Transverse colon (tissue), 4 donors: ENCODE results near the gene AKR1B15. TPM values are rescaled to one million over a fixed set of nuclear protein-coding genes. Genes with fewer than 3 reads are reported as not detected.

Experiments used
- DNase-seq: peaks from one replicate; pipeline ENCODE4 v3.0.0-alpha.2; 2019
- H3K27ac ChIP-seq, 4 donors: fragments of 200-600 bp; sonication (generic); 2 replicates each; pipeline ENCODE4 v1.5.1; 2016 to 2018; ENCODE audit warnings: inconsistent platforms in 4 of 4
- H3K27me3 ChIP-seq: fragments of 200-600 bp; sonication (generic); 2 replicates; pipeline ENCODE4 v1.5.1; 2017; ENCODE audit warnings: inconsistent platforms
- H3K36me3 ChIP-seq, 4 donors: fragments of 200-600 bp; sonication (generic); 2 replicates each; pipeline ENCODE4 v1.5.1; 2017 to 2019; ENCODE audit warnings: inconsistent platforms in 4 of 4
- H3K4me1 ChIP-seq, 4 donors: fragments of 200-600 bp; sonication (generic); 2 replicates each; pipeline ENCODE4 v1.5.1; 2017 to 2020; ENCODE audit warnings: inconsistent platforms in 4 of 4
- H3K4me3 ChIP-seq, 4 donors: fragments of 200-600 bp; sonication (generic); 1 replicate in 1 of 4; 2 replicates in 3 of 4; pipeline versions ENCODE4 v1.5.1 to v1.6.1; 2017 to 2019; ENCODE audit warnings: inconsistent platforms in 4 of 4
- H3K9me3 ChIP-seq, 2 donors: fragments of 200-600 bp; sonication (generic); 2 replicates each; pipeline ENCODE4 v1.5.1; 2017 to 2019; ENCODE audit warnings: inconsistent platforms in 2 of 2
- CTCF ChIP-seq, 5 experiments: fragments of 200-600 bp in 3 of 5; fragments of 450-650 bp in 2 of 5; sonication (generic) in 3 of 5; IDR thresholded peaks; 1 replicate in 2 of 5; 2 replicates in 3 of 5; pipeline ENCODE4 v1.5.1; 2016 to 2017; ENCODE audit warnings: antibody characterized with exemption in 5 of 5, inconsistent platforms in 3 of 5, mild to moderate bottlenecking in 2 of 5, moderate library complexity in 1 of 5
- EP300 ChIP-seq: sonication (generic); formaldehyde crosslinking; IDR thresholded peaks from one replicate; pipeline ENCODE4 v1.6.1; 2017; ENCODE audit warnings: antibody characterized with exemption, low read depth
- POLR2A ChIP-seq: fragments of 450-650 bp; IDR thresholded peaks from one replicate; pipeline ENCODE4 v1.6.1; 2016; ENCODE audit warnings: antibody characterized with exemption, mild to moderate bottlenecking, moderate library complexity
- POLR2AphosphoS5 ChIP-seq, 3 donors: sonication (generic); formaldehyde crosslinking; IDR thresholded peaks; one replicate each; pipeline ENCODE4 v1.6.1; 2016; ENCODE audit warnings: antibody characterized with exemption in 3 of 3
- WGBS, 2 donors: methylation state at CpG; one replicate each; pipeline ENCODE4 v1.1.5; 2018; ENCODE audit warnings: low coverage in 1 of 2; 5-methylcytosine and 5-hydroxymethylcytosine counted together
- in situ Hi-C, 4 donors: fragments of 200-750 bp; cut with MboI; loops; one replicate each; pipeline versions ENCODE4 v1.15.0 to v1.15.1; 2017; ENCODE audit warnings: low sequenced_read_pairs in 3 of 4, low pct_ligation_motif_present in 1 of 4, low pct_unique_long_range_greater_than_20kb in 1 of 4
- intact Hi-C: fragments of 100-400 bp; cut with DNase I; formaldehyde crosslinking; loops from one replicate; pipeline ENCODE4 v1.15.1; 2023; ENCODE audit warnings: low total_unique reads
- total RNA-seq, 4 donors: library from RNA; depleted of rRNA; stranded (reverse); fragments of >200 nt; gene quantifications; one replicate each; pipeline ENCODE4 v1.1.0, GENCODE V29; 2016

Gene AKR1B15
- total RNA-seq, 4 donors from 2014 or later, result 0.48 TPM; not detected in 3

GRCh38 chr7:134599371-134599770 lies 50.5 kb downstream of the AKR1B15 start:
- Histone ChIP-seq H3K27ac (no peak overlapping the region), H3K4me1 (peaks cover 0 to 8% (median 3%) of the 10 kb centered on the region in 4 donors), H3K36me3 (no peaks in the 10 kb centered on the region), H3K4me3 (no peak overlapping the region), H3K27me3 (no peaks in the 10 kb centered on the region), H3K9me3 (no peaks in the 10 kb centered on the region)
- whole genome bisulfite sequencing, 2 donors, result 70 to 78% methylated on average over 3 to 6 of the region's 6 CpGs
- no peak for DNase-seq
- in situ Hi-C loops (no loop called here), intact Hi-C loops (no loop called here)
- TF ChIP-seq POLR2AphosphoS5 (IDR thresholded peaks at IDR 0.05), result no peak
- TF ChIP-seq POLR2A, result no peak
- no peak for TF ChIP-seq CTCF (IDR thresholded peaks at IDR 0.05)
- no peak for TF ChIP-seq EP300

GRCh38 chr7:134601459-134601858 lies 52.5 kb downstream of the AKR1B15 start:
- TF ChIP-seq POLR2A (no peak), POLR2AphosphoS5 (IDR thresholded peaks at IDR 0.05) (no peak), CTCF (IDR thresholded peaks at IDR 0.05) (no peak), EP300 (no peak)
- no peak for DNase-seq
- H3K27me3 ChIP-seq, result peaks cover under 1% of the 10 kb centered on the region
- no peaks in the 10 kb centered on the region for H3K36me3 ChIP-seq
- in situ Hi-C loops (loop anchor here (5.0 to 10.0 kb wide), 3 partner anchors 87 to 167 kb away; no protein-coding TSS in a partner anchor), intact Hi-C loops (loop anchor here (10.0 kb wide), 1 partner anchor 87 kb away; no protein-coding TSS in a partner anchor)
- 69 to 81% methylated on average over 3 to 4 of the region's 4 CpGs for WGBS, 2 donors
- H3K4me3 ChIP-seq, result no peak overlapping the region
- H3K27ac ChIP-seq, result no peak overlapping the region
- peaks cover 0 to 8% (median 2%) of the 10 kb centered on the region in 4 donors for H3K4me1 ChIP-seq
- no peaks in the 10 kb centered on the region for H3K9me3 ChIP-seq

GRCh38 chr7:134602881-134603451 lies 54.1 kb downstream of the AKR1B15 start:
- TF ChIP-seq EP300, result no peak
- no peak for TF ChIP-seq POLR2A
- TF ChIP-seq POLR2AphosphoS5 (IDR thresholded peaks at IDR 0.05), result no peak
- in situ Hi-C loops (loop anchor here (5.0 to 10.0 kb wide), 3 partner anchors 88 to 168 kb away; no protein-coding TSS in a partner anchor), intact Hi-C loops (loop anchor here (10.0 kb wide), 1 partner anchor 88 kb away; no protein-coding TSS in a partner anchor)
- peaks cover 8% of the 10 kb centered on the region for H3K27me3 ChIP-seq
- WGBS, 2 donors, result 33 to 44% methylated on average over 11 of the region's 11 CpGs
- peak overlapping the region in 3 of 4 donors; percentile 2 to 24 (median 22) for H3K27ac ChIP-seq
- H3K36me3 ChIP-seq, result no peaks in the 10 kb centered on the region
- peaks cover 0 to 8% (median 2%) of the 10 kb centered on the region in 4 donors for H3K4me1 ChIP-seq
- no peaks in the 10 kb centered on the region for H3K9me3 ChIP-seq
- DNase-seq, result no peak
- peak overlapping the region in 1 of 4 donors; percentile 21 for H3K4me3 ChIP-seq

GRCh38 chr7:134605978-134606923 lies 57.3 kb downstream of the AKR1B15 start:
- peak; percentile 61 for DNase-seq
- Histone ChIP-seq H3K9me3 (no peaks in the 10 kb centered on the region), H3K27ac (no peak overlapping the region), H3K36me3 (no peaks in the 10 kb centered on the region), H3K4me3 (peak overlapping the region in 1 of 4 donors; percentile 12), H3K4me1 (peaks cover 0 to 8% (median 2%) of the 10 kb centered on the region in 4 donors), H3K27me3 (peaks cover 8% of the 10 kb centered on the region)
- TF ChIP-seq POLR2A (no peak), CTCF (IDR thresholded peaks at IDR 0.05) (peak; percentile 79 to 97 (median 90)), POLR2AphosphoS5 (IDR thresholded peaks at IDR 0.05) (no peak), EP300 (no peak)
- intact Hi-C loops (loop anchor here (5.0 to 10.0 kb wide), 2 partner anchors 91 to 174 kb away; no protein-coding TSS in a partner anchor), in situ Hi-C loops (loop anchor here in 3 of 4 donors (5.0 to 10.0 kb wide), 3 partner anchors 91 to 171 kb away; no protein-coding TSS in a partner anchor)
- WGBS, 2 donors, result 28 to 32% methylated on average over 6 to 14 of the region's 14 CpGs
